ENCODE data around the gene CACNA1E.
"Not testable (repeated sequence)": the region's sequence is repeated elsewhere in the genome, so short reads cannot be mapped to it uniquely, and the experiment has no call there.

Gene CACNA1E

GRCh38 chr1:181517181-181517875 is 34.0 kb downstream of the CACNA1E start:
- DNase-seq (ENCODE audit: low read depth): no peak

- DNase-seq (ENCODE audit: low read depth): no peak
Measured at GRCh38 chr1:181518152-181518551, 34.8 kb downstream of the CACNA1E start.

- DNase-seq (ENCODE audit: low read depth): no peak
Measured at GRCh38 chr1:181522864-181523263, 39.5 kb downstream of the CACNA1E start.

GRCh38 chr1:181525104-181525721 is 41.9 kb downstream of the CACNA1E start:
- no peak for DNase-seq (ENCODE audit: low read depth)

GRCh38 chr1:181528241-181528640 is 44.9 kb downstream of the CACNA1E start:
- not testable (repeated sequence) for DNase-seq (ENCODE audit: low read depth)

GRCh38 chr1:181531441-181531840 is 48.1 kb downstream of the CACNA1E start:
- no peak for DNase-seq (ENCODE audit: low read depth)

GRCh38 chr1:181531951-181532600 is 48.8 kb downstream of the CACNA1E start:
- no peak for DNase-seq (ENCODE audit: low read depth)

GRCh38 chr1:181538836-181539235 is 55.5 kb downstream of the CACNA1E start:
- DNase-seq (ENCODE audit: low read depth): no peak

GRCh38 chr1:181541458-181541857 is 58.1 kb downstream of the CACNA1E start:
- no peak for DNase-seq (ENCODE audit: low read depth)

GRCh38 chr1:181541947-181542346 is 58.6 kb downstream of the CACNA1E start:
- no peak for DNase-seq (ENCODE audit: low read depth)

GRCh38 chr1:181542406-181542805 is 59.1 kb downstream of the CACNA1E start:
- DNase-seq (ENCODE audit: low read depth): not testable (repeated sequence)

- DNase-seq (ENCODE audit: low read depth): no peak
Measured at GRCh38 chr1:181545395-181545794, 62.1 kb downstream of the CACNA1E start.

- no peak for DNase-seq (ENCODE audit: low read depth)
Measured at GRCh38 chr1:181548497-181548896, 65.2 kb downstream of the CACNA1E start.

- DNase-seq (ENCODE audit: low read depth): no peak
Measured at GRCh38 chr1:181551249-181551648, 67.9 kb downstream of the CACNA1E start.

- no peak for DNase-seq (ENCODE audit: low read depth)
Measured at GRCh38 chr1:181551754-181552153, 68.4 kb downstream of the CACNA1E start.

- no peak for DNase-seq (ENCODE audit: low read depth)
Measured at GRCh38 chr1:181554465-181554864, 71.1 kb downstream of the CACNA1E start.

GRCh38 chr1:181556631-181557030 is 73.3 kb downstream of the CACNA1E start:
- DNase-seq (ENCODE audit: low read depth): no peak

GRCh38 chr1:181557313-181557712 is 74.0 kb downstream of the CACNA1E start:
- no peak for DNase-seq (ENCODE audit: low read depth)

GRCh38 chr1:181558416-181558815 is 75.1 kb downstream of the CACNA1E start:
- no peak for DNase-seq (ENCODE audit: low read depth)

GRCh38 chr1:181559142-181559541 is 75.8 kb downstream of the CACNA1E start:
- no peak for DNase-seq (ENCODE audit: low read depth)

GRCh38 chr1:181562395-181562794 is 79.1 kb downstream of the CACNA1E start:
- DNase-seq (ENCODE audit: low read depth): no peak

- no peak for DNase-seq (ENCODE audit: low read depth)
Measured at GRCh38 chr1:181568736-181569135, 85.4 kb downstream of the CACNA1E start.

- no peak for DNase-seq (ENCODE audit: low read depth)
Measured at GRCh38 chr1:181577475-181577874, 94.2 kb downstream of the CACNA1E start.

Measured in T-helper 22 cell (primary cell).